Natural killer cell (primary cell): ENCODE data around the gene ESRRG. TPM values are rescaled to one million over a fixed set of nuclear protein-coding genes. Genes with fewer than 3 reads are reported as not detected.

Experiments used
- ATAC-seq, 3 donors: fragments of 150-1000 bp in 2 of 3; fragments of 200-7000 bp in 1 of 3; cut with Tn5 transposase; 1 replicate in 1 of 3; 2 replicates in 2 of 3; pipeline ENCODE4 v1.10.0; 2021; ENCODE audit warnings: mild to moderate bottlenecking in 2 of 3, moderate library complexity in 2 of 3
- DNase-seq, 2 donors: peaks; one replicate each; pipeline versions ENCODE4 v3.0.0 to v3.0.0-alpha.2; 2013 to 2021; ENCODE audit warnings: mixed read lengths in 1 of 2
- H3K27ac ChIP-seq: one replicate; pipeline ENCODE4 v1.5.1; 2013; ENCODE audit warnings: mild to moderate bottlenecking, low read length
- H3K27me3 ChIP-seq: one replicate; pipeline ENCODE4 v1.6.1; 2013; ENCODE audit warnings: low read length; ENCODE audit not compliant: control insufficient read depth, insufficient read depth
- H3K36me3 ChIP-seq: one replicate; pipeline ENCODE4 v1.6.1; 2013; ENCODE audit warnings: low read length; ENCODE audit not compliant: control insufficient read depth, insufficient read depth
- H3K4me1 ChIP-seq: one replicate; pipeline ENCODE4 v1.6.1; 2013; ENCODE audit warnings: low read length; ENCODE audit not compliant: control insufficient read depth, insufficient read depth
- H3K4me3 ChIP-seq: one replicate; pipeline ENCODE4 v1.5.1; 2013; ENCODE audit warnings: low read length
- H3K9me3 ChIP-seq: one replicate; pipeline ENCODE4 v1.6.1; 2013; ENCODE audit warnings: low read length; ENCODE audit not compliant: control insufficient read depth, insufficient read depth
- H3K27ac Mint-ChIP-seq, 2 donors: one replicate each; pipeline ENCODE4 v1.8.0; 2022; ENCODE audit warnings: mild to moderate bottlenecking in 2 of 2, mixed read lengths in 2 of 2, moderate library complexity in 1 of 2
- H3K27me3 Mint-ChIP-seq, 2 donors: one replicate each; pipeline ENCODE4 v1.8.0; 2022; ENCODE audit warnings: low read depth in 2 of 2, mixed read lengths in 2 of 2
- H3K36me3 Mint-ChIP-seq: one replicate; pipeline ENCODE4 v1.8.0; 2022; ENCODE audit warnings: mixed read lengths
- H3K4me1 Mint-ChIP-seq, 2 donors: one replicate each; pipeline ENCODE4 v1.8.0; 2022; ENCODE audit warnings: mixed read lengths in 2 of 2
- H3K4me3 Mint-ChIP-seq: one replicate; pipeline ENCODE4 v1.8.0; 2022; ENCODE audit warnings: mild to moderate bottlenecking, moderate library complexity, mixed read lengths
- H3K9me3 Mint-ChIP-seq, 2 donors: one replicate each; pipeline ENCODE4 v1.8.0; 2022; ENCODE audit warnings: mixed read lengths in 2 of 2
- WGBS: methylation state at CpG from one replicate; pipeline ENCODE4 v1.1.7; 2013; ENCODE audit warnings: missing lambda C conversion rate; ENCODE audit not compliant: insufficient coverage; 5-methylcytosine and 5-hydroxymethylcytosine counted together
- intact Hi-C: fragments of 100-400 bp; cut with micrococcal nuclease; formaldehyde crosslinking; loops from one replicate; pipeline ENCODE4 v1.14.2; 2022
- total RNA-seq, 4 donors: library from RNA; stranded (reverse); fragments of 120-200 nt in 1 of 4; gene quantifications; one replicate each; pipeline versions ENCODE4 v1.2.3 to v1.2.4, GENCODE V29; 2013 to 2022
- TF ChIP-seq, protein P1 (sequence below): fragments of 200-600 bp; IDR thresholded peaks from one replicate; pipeline ENCODE4 v1.8.0; 2022; ENCODE audit warnings: antibody characterized with exemption

The ESRRG gene
- total RNA-seq, 3 donors from 2014 or later (not counting 1 experiment from before 2014, with no cell fraction given): not detected

DNA sequence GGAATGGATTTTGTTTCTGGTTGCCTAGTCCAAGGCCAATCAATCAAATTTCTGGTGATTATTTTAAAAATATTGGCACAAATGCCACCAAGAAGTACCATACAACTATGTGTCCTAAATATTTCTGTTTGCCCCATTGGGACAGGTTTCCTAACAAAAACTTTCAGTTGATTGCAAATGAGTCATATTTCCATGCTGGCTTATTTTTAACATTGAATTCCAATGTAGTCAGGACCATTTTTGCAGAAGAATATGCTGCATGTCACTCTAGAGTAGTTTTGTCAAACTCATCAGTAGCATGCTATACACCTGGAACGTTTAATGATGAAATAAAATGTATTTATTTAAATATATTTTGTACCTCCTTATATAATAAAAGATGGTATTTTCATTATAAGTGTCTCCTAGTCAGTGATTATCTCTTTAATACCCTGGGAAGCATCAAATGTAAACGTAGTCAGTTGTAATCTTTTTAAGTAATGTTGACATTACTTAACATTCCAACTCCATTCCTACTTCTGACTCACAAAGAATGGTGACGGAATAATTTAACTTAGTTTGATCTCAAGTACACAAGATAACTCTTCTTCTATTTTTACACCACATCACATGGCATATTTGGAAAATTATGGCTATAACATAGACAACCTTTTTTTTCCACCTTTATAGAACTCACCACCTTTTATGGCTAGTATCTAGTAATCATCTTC, 261.0 kb downstream of the ESRRG start:
- Mint-ChIP-seq H3K4me1 (no peaks in the 10 kb centered on the region), H3K36me3 (peaks cover 6% of the 10 kb centered on the region), H3K9me3 (peaks cover 5 to 13% of the 10 kb centered on the region in 2 donors), H3K27me3 (no peaks in the 10 kb centered on the region), H3K4me3 (no peak overlapping the region), H3K27ac (no peak overlapping the region)
- Histone ChIP-seq H3K9me3 (peaks cover 2% of the 10 kb centered on the region), H3K4me1 (no peaks in the 10 kb centered on the region), H3K27ac (no peak overlapping the region), H3K4me3 (no peak overlapping the region), H3K27me3 (no peaks in the 10 kb centered on the region), H3K36me3 (no peaks in the 10 kb centered on the region)
- ATAC-seq: no peak
- 100% methylated on average over 1 of the region's 3 CpGs for WGBS
- DNase-seq: no peak
- TF ChIP-seq, protein P1, sequence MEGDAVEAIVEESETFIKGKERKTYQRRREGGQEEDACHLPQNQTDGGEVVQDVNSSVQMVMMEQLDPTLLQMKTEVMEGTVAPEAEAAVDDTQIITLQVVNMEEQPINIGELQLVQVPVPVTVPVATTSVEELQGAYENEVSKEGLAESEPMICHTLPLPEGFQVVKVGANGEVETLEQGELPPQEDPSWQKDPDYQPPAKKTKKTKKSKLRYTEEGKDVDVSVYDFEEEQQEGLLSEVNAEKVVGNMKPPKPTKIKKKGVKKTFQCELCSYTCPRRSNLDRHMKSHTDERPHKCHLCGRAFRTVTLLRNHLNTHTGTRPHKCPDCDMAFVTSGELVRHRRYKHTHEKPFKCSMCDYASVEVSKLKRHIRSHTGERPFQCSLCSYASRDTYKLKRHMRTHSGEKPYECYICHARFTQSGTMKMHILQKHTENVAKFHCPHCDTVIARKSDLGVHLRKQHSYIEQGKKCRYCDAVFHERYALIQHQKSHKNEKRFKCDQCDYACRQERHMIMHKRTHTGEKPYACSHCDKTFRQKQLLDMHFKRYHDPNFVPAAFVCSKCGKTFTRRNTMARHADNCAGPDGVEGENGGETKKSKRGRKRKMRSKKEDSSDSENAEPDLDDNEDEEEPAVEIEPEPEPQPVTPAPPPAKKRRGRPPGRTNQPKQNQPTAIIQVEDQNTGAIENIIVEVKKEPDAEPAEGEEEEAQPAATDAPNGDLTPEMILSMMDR: no peak
- intact Hi-C loops: no loop called here

- no peak overlapping the region for H3K4me3 Mint-ChIP-seq
- H3K4me1 Mint-ChIP-seq: no peaks in the 10 kb centered on the region
- Histone ChIP-seq H3K27me3 (no peaks in the 10 kb centered on the region), H3K27ac (no peak overlapping the region), H3K4me3 (no peak overlapping the region), H3K9me3 (peaks cover 2% of the 10 kb centered on the region), H3K4me1 (no peaks in the 10 kb centered on the region), H3K36me3 (no peaks in the 10 kb centered on the region)
- ATAC-seq (no peak), DNase-seq (no peak)
- H3K27ac Mint-ChIP-seq: no peak overlapping the region
- TF ChIP-seq, protein P1: no peak
- H3K27me3 Mint-ChIP-seq: no peaks in the 10 kb centered on the region
- H3K9me3 Mint-ChIP-seq: peaks cover 5 to 13% of the 10 kb centered on the region in 2 donors
- intact Hi-C loops: no loop called here
- H3K36me3 Mint-ChIP-seq: peaks cover 6% of the 10 kb centered on the region
Measured at GRCh38 chr1:216461466-216461865, 261.8 kb downstream of the ESRRG start.

- Mint-ChIP-seq H3K27ac (no peak overlapping the region), H3K27me3 (no peaks in the 10 kb centered on the region), H3K9me3 (peaks cover 7 to 15% of the 10 kb centered on the region in 2 donors), H3K4me3 (no peak overlapping the region), H3K4me1 (no peaks in the 10 kb centered on the region), H3K36me3 (peaks cover 6% of the 10 kb centered on the region)
- 84% methylated on average over 3 of the region's 3 CpGs for WGBS
- Histone ChIP-seq H3K27ac (no peak overlapping the region), H3K4me1 (no peaks in the 10 kb centered on the region), H3K4me3 (no peak overlapping the region), H3K36me3 (no peaks in the 10 kb centered on the region), H3K27me3 (no peaks in the 10 kb centered on the region), H3K9me3 (peaks cover 2% of the 10 kb centered on the region)
- DNase-seq (no peak), ATAC-seq (no peak)
- intact Hi-C loops: no loop called here
- TF ChIP-seq, protein P1: no peak
Measured at GRCh38 chr1:216459651-216460207, 263.5 kb downstream of the ESRRG start.

- Histone ChIP-seq H3K9me3 (peaks cover 2% of the 10 kb centered on the region), H3K4me3 (no peak overlapping the region), H3K4me1 (no peaks in the 10 kb centered on the region), H3K27me3 (no peaks in the 10 kb centered on the region), H3K36me3 (no peaks in the 10 kb centered on the region), H3K27ac (no peak overlapping the region)
- Mint-ChIP-seq H3K9me3 (peaks cover 13 to 22% of the 10 kb centered on the region in 2 donors), H3K27me3 (no peaks in the 10 kb centered on the region), H3K4me1 (no peaks in the 10 kb centered on the region), H3K36me3 (peaks cover 6% of the 10 kb centered on the region), H3K4me3 (no peak overlapping the region), H3K27ac (no peak overlapping the region)
- DNase-seq (no peak), ATAC-seq (no peak)
- intact Hi-C loops: no loop called here
- TF ChIP-seq, protein P1: no peak
Measured at GRCh38 chr1:216458812-216459211, 264.4 kb downstream of the ESRRG start.
